Dermis microvascular lymphatic vessel endothelial cell (primary cell): ENCODE data around the gene SUPT20HL2. TPM values are rescaled to one million over a fixed set of nuclear protein-coding genes. Genes with fewer than 3 reads are reported as not detected.
"Not testable (repeated sequence)": the region's sequence is repeated elsewhere in the genome, so short reads cannot be mapped to it uniquely, and the experiment has no call there.

Experiments
- DNase-seq, 2 donors: peaks; one replicate each; pipeline versions ENCODE4 v3.0.0 to v3.0.0-alpha.2; 2010; ENCODE audit warnings: low read depth in 2 of 2
- total RNA-seq: library from RNA; depleted of rRNA; stranded (reverse); fragments of >200 nt; gene quantifications from 2 replicates; pipeline ENCODE4 v1.2.1, GENCODE V29; 2014

The SUPT20HL2 gene
- total RNA-seq, 1 donor from 2014 or later = not detected

GRCh38 chrX:24309580-24310374, 4.1 kb downstream of the SUPT20HL2 start:
- DNase-seq = not testable (repeated sequence)

- not testable (repeated sequence) for DNase-seq
These were observed 5.1 kb downstream of the SUPT20HL2 start for GRCh38 chrX:24308803-24309202.

DNA sequence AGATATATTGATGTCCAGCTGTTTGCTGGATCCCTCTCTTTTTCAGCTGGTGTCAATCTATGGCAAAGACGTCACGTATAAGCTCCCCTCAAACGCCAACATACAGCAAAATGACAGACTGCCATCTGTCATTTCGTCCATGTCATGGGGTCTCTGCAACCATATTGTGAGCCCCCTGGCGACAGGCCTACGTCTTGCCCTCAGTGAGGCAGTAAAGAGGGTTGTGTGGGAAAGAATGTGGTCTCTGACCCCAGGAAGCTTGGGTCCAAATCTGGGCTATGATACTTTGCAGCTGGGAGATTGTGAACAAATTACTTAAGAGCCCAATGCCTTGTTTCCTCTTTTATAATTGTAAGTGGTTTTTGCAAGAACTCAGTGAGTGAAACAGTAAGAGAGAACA, 7.4 kb downstream of the SUPT20HL2 start:
- DNase-seq = no peak

DNA sequence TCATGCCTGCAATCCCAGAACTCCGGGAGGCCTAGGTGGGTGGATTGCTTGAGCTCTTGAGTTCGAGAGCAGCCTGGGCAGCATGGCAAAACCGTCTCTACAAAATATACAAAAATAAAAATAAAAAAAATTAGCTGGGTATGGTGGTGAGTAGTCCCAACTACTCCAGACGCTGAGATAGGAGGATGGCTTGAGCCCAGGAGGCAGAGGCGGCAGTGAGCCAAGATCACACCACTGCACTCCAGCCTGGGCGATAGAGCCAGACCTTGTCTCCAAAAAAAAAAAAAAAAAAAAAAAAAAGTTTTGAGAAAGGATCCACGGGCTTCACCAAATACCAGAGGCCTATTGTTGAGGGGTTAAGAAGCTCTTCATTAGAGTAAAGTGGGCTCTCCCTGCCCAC, 8.0 kb downstream of the SUPT20HL2 start:
- no peak for DNase-seq

DNA sequence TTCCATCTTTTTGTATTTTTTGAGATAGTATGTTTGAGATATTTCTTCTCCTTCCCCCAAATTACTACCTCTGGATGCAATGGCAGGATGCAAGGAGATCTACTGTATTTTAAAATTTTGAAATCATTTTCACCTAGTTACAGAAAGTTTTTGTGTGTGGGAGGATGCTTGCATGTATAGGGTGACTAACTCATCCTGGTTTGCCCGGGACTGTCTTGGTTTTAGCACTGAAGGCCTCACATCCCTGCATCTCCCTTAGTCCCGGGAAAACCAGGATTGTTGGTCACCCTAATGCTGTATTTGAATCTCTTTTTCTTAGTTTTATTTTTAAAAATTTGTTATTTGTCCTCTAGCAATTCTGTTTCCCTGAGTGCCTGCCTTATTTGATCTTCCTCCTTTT, 12.1 kb downstream of the SUPT20HL2 start:
- DNase-seq = no peak

- DNase-seq = no peak
These were observed 12.8 kb downstream of the SUPT20HL2 start for GRCh38 chrX:24301060-24301459.

DNA sequence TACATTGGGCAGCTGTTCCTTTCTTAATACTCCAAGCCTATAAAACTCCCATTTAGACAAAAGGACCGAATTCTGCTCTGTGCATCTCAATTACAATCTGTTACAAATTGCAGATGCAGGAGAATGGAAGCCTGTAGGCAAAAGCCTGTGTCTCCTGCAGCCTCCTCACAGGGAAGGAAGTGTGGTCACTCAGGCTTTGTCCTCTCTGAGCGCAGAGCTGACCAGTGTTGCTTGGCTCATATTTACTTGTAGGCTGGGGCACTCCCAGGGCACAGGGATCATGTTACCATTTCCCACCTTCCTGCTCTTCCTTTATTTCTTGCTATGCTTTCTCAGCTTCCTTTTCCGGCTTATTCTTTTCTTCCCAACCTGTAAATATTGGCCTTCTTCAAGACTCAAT, 15.7 kb downstream of the SUPT20HL2 start:
- peak in 1 of 2 donors; percentile 33 for DNase-seq

DNA sequence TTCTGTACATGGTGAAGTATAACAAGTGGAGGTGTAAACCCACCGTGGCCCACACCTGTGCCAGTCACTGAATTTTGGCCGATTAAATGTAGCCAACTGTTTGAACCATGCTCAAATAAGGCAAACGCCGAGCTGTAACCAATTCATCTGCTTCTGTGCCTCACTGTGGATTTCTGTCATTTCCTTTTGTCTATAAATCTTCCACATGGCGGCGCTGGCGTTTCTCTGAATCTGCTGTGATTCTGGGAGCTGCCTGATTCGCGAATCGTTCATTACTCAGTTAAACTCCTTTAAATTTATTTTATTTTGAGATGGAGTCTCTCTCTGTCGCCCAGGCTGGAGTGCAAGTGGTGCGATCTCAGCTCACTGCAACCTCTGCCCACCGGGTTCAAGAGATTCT, 19.2 kb downstream of the SUPT20HL2 start:
- peak in 1 of 2 donors; percentile 5 for DNase-seq

DNA sequence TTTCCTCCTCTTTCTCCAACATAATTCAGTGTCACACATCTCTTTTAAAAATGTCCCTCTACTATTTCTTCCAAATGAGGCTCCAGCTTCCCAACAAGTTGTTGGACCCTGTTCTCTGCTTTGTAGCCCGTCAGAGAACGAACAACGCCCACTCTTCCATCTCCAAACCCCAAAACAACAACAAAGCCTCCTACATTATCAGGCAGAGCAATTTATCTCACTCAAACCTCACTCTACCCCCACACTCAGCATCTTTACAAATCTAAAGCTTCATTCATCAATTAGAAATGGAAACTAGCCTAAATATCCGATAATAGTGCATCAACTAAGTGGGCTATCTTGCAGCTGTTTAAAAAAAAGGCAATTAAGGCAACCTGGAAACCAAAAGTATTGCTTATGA, 20.5 kb downstream of the SUPT20HL2 start:
- DNase-seq = no peak

DNA sequence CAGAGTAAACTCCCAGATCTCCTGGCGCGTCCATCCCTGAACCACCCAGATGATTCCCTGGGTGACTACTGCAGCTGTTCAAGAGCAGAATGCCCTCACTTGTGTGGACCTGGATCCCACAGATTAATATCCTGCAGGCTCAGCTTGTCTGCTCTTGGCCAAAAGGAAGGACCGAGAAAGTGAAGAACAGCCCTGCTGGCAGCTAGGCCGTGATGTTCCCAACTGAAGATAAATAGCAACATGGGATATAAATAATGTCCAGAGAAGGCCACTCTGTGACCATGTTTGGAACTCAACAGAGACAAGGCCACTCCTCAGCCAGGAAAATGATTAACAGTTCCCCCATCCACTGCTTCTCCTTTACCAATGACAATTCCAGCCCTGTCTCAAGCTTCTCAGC, 21.5 kb downstream of the SUPT20HL2 start:
- DNase-seq = no peak

GRCh38 chrX:24285082-24285481, 28.8 kb downstream of the SUPT20HL2 start:
- DNase-seq = no peak

DNA sequence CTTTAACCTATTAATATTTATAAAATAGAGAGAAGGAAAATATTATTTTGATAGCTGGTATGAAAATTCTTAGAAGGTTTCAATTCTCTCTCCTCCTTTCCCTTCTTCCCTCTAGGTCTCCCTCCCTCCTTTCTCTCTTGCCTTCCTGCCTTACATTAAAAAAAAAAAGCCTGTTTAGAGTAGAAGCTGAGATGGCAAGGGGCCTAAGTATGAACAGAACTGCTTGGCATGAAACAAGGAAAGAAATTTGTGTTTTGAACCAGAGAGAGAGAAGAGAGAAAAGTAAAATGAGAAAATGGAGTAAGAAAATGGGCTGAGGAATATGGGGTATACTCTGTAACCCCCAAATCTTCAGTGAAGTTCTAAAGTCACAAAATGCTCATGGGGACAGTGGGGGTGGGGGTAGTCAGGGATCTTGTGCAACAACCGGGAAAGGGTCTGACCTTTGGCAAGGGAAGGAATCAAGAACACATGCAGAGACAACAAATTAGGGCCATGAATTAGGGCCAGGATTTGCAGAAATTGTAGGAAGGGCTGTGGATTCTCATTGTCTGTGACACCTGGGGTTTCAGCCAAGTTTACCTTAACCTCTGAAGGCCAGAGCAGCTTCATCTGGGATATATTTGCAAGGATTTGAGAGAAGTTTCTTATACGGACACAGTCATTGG, 30.6 kb downstream of the SUPT20HL2 start:
- no peak for DNase-seq

- DNase-seq = no peak
These were observed 31.3 kb downstream of the SUPT20HL2 start for GRCh38 chrX:24282381-24283126.

- DNase-seq = no peak
These were observed 36.5 kb downstream of the SUPT20HL2 start for GRCh38 chrX:24277405-24277804.

GRCh38 chrX:24276015-24276414, 37.9 kb downstream of the SUPT20HL2 start:
- DNase-seq = peak in 1 of 2 donors; percentile 0

- no peak for DNase-seq
These were observed 42.6 kb downstream of the SUPT20HL2 start for GRCh38 chrX:24271262-24271661.

DNA sequence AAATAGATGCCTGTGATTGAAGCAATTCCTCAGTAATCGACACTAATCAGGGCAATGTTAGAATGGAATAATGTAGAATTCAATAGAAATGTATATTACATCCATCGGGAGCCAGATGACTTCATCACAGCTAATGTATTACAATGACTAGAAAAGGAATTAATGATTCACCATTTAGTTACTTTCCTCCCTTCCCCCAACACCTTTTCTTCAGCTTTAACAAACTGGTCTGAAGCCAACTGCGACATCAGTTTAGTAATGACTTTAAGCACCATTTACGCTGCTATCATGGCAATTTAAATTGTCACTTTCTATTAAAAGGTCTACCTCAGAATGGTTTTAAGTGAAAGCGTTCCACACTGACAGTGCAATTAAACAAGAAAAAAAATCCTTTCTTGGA, 45.1 kb downstream of the SUPT20HL2 start:
- DNase-seq = no peak

GRCh38 chrX:24266996-24267395, 46.9 kb downstream of the SUPT20HL2 start:
- no peak for DNase-seq

GRCh38 chrX:24264383-24264782, 49.5 kb downstream of the SUPT20HL2 start:
- DNase-seq = peak in 1 of 2 donors; percentile 0

GRCh38 chrX:24262309-24262708, 51.6 kb downstream of the SUPT20HL2 start:
- no peak for DNase-seq
